HCT116 (cell line): Measurements from ENCODE around the gene KHSRP. TPM values are rescaled to one million over a fixed set of nuclear protein-coding genes. Genes with fewer than 3 reads are reported as not detected.

ENCODE experiments used
- ATAC-seq: fragments of 200-7000 bp; cut with Tn5 transposase; 2 replicates; pipeline ENCODE4 v1.9.1; 2020; ENCODE audit warnings: mild to moderate bottlenecking, moderate library complexity
- BruUV-seq: library from RNA; stranded (reverse); fragments of 400-500 nt; replicated peaks from 2 replicates; lab custom pipeline; 2021; lab: Mats Ljungman, UMichigan
- CTCF ChIA-PET: fragments of 300-600 bp; sonication (Branson Sonifier 250); formaldehyde crosslinking; loops from one replicate; lab custom pipeline; 2021; ENCODE audit warnings: antibody characterized with exemption; lab: Charles Lee
- POLR2A ChIA-PET: fragments of 300-600, 350-600 bp; sonication (Branson Sonifier 250); formaldehyde crosslinking; loops from one replicate; lab custom pipeline; 2021; ENCODE audit warnings: antibody characterized with exemption; lab: Charles Lee
- RAD21 ChIA-PET, 2 experiments: fragments of 300-600 bp; sonication (Branson Sonifier 250); formaldehyde crosslinking; loops; one replicate each; lab custom pipeline; 2023; ENCODE audit warnings: low total read pairs in 2 of 2; ENCODE audit not compliant: uncharacterized antibody in 2 of 2, unreplicated experiment in 2 of 2, low non-redundant PET in 1 of 2; lab: Charles Lee
- DNase-seq: peaks from one replicate; pipeline ENCODE4 v3.0.0-alpha.2; 2010; ENCODE audit warnings: low read depth, low spot score
- H2AFZ ChIP-seq: fragments of 200-600 bp; shearing (Covaris generic), sonication (generic); 2 replicates; pipeline ENCODE4 v1.6.1; 2017; ENCODE audit warnings: low read depth, mixed run types, mixed read lengths, antibody characterized with exemption, low read length; ENCODE audit not compliant: poor library complexity, severe bottlenecking
- H3K27ac ChIP-seq: 2 replicates; pipeline ENCODE4 v1.5.1; 2012; ENCODE audit warnings: low read depth, low read length
- H3K27me3 ChIP-seq: fragments of 200-600 bp; sonication (generic); 2 replicates; pipeline ENCODE4 v1.6.1; 2016; ENCODE audit warnings: mixed run types, low read length, mixed read lengths; ENCODE audit not compliant: insufficient read depth
- H3K36me3 ChIP-seq, 2 experiments: fragments of 200-500 bp in 1 of 2; fragments of 200-600 bp in 1 of 2; sonication (Bioruptor generic) in 1 of 2; sonication (generic) in 1 of 2; 2 replicates each; pipeline versions ENCODE4 v1.5.1 to v1.6.1; 2014 to 2016; ENCODE audit warnings: low read length in 2 of 2, inconsistent platforms in 1 of 2, mixed read lengths in 1 of 2, mixed run types in 1 of 2; ENCODE audit not compliant: insufficient read depth in 2 of 2, control insufficient read depth in 1 of 2
- H3K4me1 ChIP-seq, 2 experiments: fragments of 200-600 bp in 1 of 2; sonication (generic) in 1 of 2; 2 replicates each; pipeline versions ENCODE4 v1.5.1 to v1.6.1; 2012 to 2017; ENCODE audit warnings: low read length in 2 of 2, inconsistent platforms in 1 of 2, mild to moderate bottlenecking in 1 of 2, mixed read lengths in 1 of 2, mixed run types in 1 of 2, moderate library complexity in 1 of 2; ENCODE audit not compliant: insufficient read depth in 2 of 2, control insufficient read depth in 1 of 2
- H3K4me2 ChIP-seq: fragments of 200-600 bp; sonication (generic); 2 replicates; pipeline ENCODE4 v1.6.1; 2017; ENCODE audit warnings: mixed run types, low read length, mixed read lengths
- H3K4me3 ChIP-seq, 2 experiments: fragments of 200-600 bp in 1 of 2; sonication (generic) in 1 of 2; replicated peaks in 1 of 2; 2 replicates each; pipeline ENCODE4 v1.5.1; 2011 to 2016; ENCODE audit warnings: low read length in 2 of 2, control low read depth in 1 of 2, low read depth in 1 of 2, mild to moderate bottlenecking in 1 of 2, mixed read lengths in 1 of 2, mixed run types in 1 of 2
- H3K79me2 ChIP-seq: fragments of 200-600 bp; sonication (generic); 2 replicates; pipeline ENCODE4 v1.6.1; 2017; ENCODE audit warnings: mild to moderate bottlenecking, mixed run types, low read length, moderate library complexity, mixed read lengths; ENCODE audit not compliant: insufficient read depth
- H3K9ac ChIP-seq: fragments of 200-600 bp; sonication (generic); 2 replicates; pipeline ENCODE4 v1.6.1; 2016; ENCODE audit warnings: low read length, mixed read lengths
- H3K9me2 ChIP-seq: fragments of 200-600 bp; sonication (generic), shearing (Covaris generic); 2 replicates; pipeline ENCODE4 v1.6.1; 2017; ENCODE audit warnings: mixed run types, mild to moderate bottlenecking, moderate library complexity; ENCODE audit not compliant: insufficient read depth
- H3K9me3 ChIP-seq, 2 experiments: fragments of 200-500 bp in 1 of 2; fragments of 200-600 bp in 1 of 2; sonication (Bioruptor generic) in 1 of 2; sonication (generic) in 1 of 2; 2 replicates each; pipeline ENCODE4 v1.6.1; 2014 to 2017; ENCODE audit warnings: low read length in 2 of 2, mixed read lengths in 2 of 2, inconsistent platforms in 1 of 2, low read depth in 1 of 2, mild to moderate bottlenecking in 1 of 2, mixed run types in 1 of 2, moderate library complexity in 1 of 2; ENCODE audit not compliant: control insufficient read depth in 1 of 2, insufficient read depth in 1 of 2
- H4K20me1 ChIP-seq: fragments of 200-600 bp; sonication (generic), shearing (Covaris generic); 2 replicates; pipeline ENCODE4 v1.6.1; 2017; ENCODE audit warnings: mixed run types, mild to moderate bottlenecking, moderate library complexity; ENCODE audit not compliant: insufficient read depth
- CBX3 ChIP-seq: IDR thresholded peaks from 2 replicates; pipeline ENCODE4 v1.6.1; 2012; ENCODE audit warnings: low read depth
- CTCF ChIP-seq, 3 experiments: fragments of 200-600 bp in 1 of 3; sonication (generic) in 1 of 3; IDR thresholded peaks in 2 of 3; conservative IDR thresholded peaks in 1 of 3; 2 replicates each; pipeline ENCODE4 v1.5.1; 2012 to 2017; ENCODE audit warnings: low read depth in 2 of 3, low read length in 2 of 3, antibody characterized with exemption in 1 of 3, borderline replicate concordance in 1 of 3, control low read depth in 1 of 3, mild to moderate bottlenecking in 1 of 3, mixed read lengths in 1 of 3, mixed run types in 1 of 3, moderate library complexity in 1 of 3; ENCODE audit not compliant: insufficient read depth in 1 of 3
- EGR1 ChIP-seq: IDR thresholded peaks from 2 replicates; pipeline ENCODE4 v1.6.1; 2012; ENCODE audit warnings: low read depth
- ELF1 ChIP-seq: IDR thresholded peaks from 2 replicates; pipeline ENCODE4 v1.6.1; 2012; ENCODE audit warnings: low read depth, borderline replicate concordance
- EZH2 ChIP-seq: fragments of 200-600 bp; sonication (generic); IDR thresholded peaks from 2 replicates; pipeline ENCODE4 v1.6.1; 2017; ENCODE audit warnings: antibody characterized with exemption, mixed run types
- EZH2phosphoT487 ChIP-seq: fragments of 200-600 bp; IDR thresholded peaks from 2 replicates; pipeline ENCODE4 v1.6.1; 2018; ENCODE audit warnings: antibody characterized with exemption, borderline replicate concordance
- FOSL1 ChIP-seq: IDR thresholded peaks from 2 replicates; pipeline ENCODE4 v1.6.1; 2012; ENCODE audit warnings: low read depth
- JUND ChIP-seq: IDR thresholded peaks from 2 replicates; pipeline ENCODE4 v1.6.1; 2012
- POLR2A ChIP-seq: IDR thresholded peaks from 2 replicates; pipeline ENCODE4 v1.7.0; 2011; ENCODE audit warnings: borderline replicate concordance; ENCODE audit not compliant: insufficient read depth, insufficient read length; ENCODE audit errors: extremely low read depth
- POLR2AphosphoS5 ChIP-seq: IDR thresholded peaks from 2 replicates; pipeline ENCODE4 v1.6.1; 2011; ENCODE audit warnings: mild to moderate bottlenecking, low read depth, low read length, moderate library complexity
- RAD21 ChIP-seq: IDR thresholded peaks from 2 replicates; pipeline ENCODE4 v1.6.1; 2012; ENCODE audit warnings: low read depth, mild to moderate bottlenecking
- REST ChIP-seq: IDR thresholded peaks from 2 replicates; pipeline ENCODE4 v1.6.1; 2012; ENCODE audit warnings: low read depth
- SIN3A ChIP-seq: IDR thresholded peaks from 2 replicates; pipeline ENCODE4 v1.6.1; 2012; ENCODE audit warnings: low read depth
- SRF ChIP-seq: IDR thresholded peaks from 2 replicates; pipeline ENCODE4 v1.6.1; 2012; ENCODE audit warnings: low read depth
- TCF7L2 ChIP-seq: IDR thresholded peaks from 2 replicates; pipeline ENCODE4 v1.7.0; 2011; ENCODE audit warnings: borderline replicate concordance, inconsistent platforms; ENCODE audit not compliant: insufficient read depth, insufficient read length; ENCODE audit errors: extremely low read depth
- ZFX ChIP-seq: fragments of 450-650 bp; IDR thresholded peaks from 2 replicates; pipeline ENCODE4 v1.6.1; 2017
- ZNF274 ChIP-seq: fragments of 200-500 bp; sonication (Bioruptor generic); IDR thresholded peaks from 2 replicates; pipeline ENCODE4 v1.6.1; 2014; ENCODE audit warnings: mild to moderate bottlenecking, low read depth, low read length, inconsistent platforms
- intact Hi-C: fragments of 100-400 bp; cut with micrococcal nuclease; formaldehyde crosslinking; loops from 2 replicates; pipeline ENCODE4 v1.10.0; 2022
- total RNA-seq: library from RNA; stranded (reverse); gene quantifications from one replicate; pipeline ENCODE4 v1.2.1, GENCODE V29; 2021; ENCODE audit not compliant: unreplicated experiment

Gene KHSRP
- total RNA-seq, 1 experiment from 2014 or later = 553 TPM

- Histone ChIP-seq H3K9me3 (peaks cover 0 to 4% of the 10 kb centered on the region in 2 experiments; a peak in 1 of 4 replicates), H4K20me1 (no peaks in the 10 kb centered on the region), H3K27me3 (no peaks in the 10 kb centered on the region), H3K9me2 (no peaks in the 10 kb centered on the region), H3K36me3 (no peaks in the 10 kb centered on the region), H3K4me3 (no peak overlapping the region), H3K27ac (no peak overlapping the region), H3K4me1 (no peaks in the 10 kb centered on the region), H2AFZ (no peak overlapping the region), H3K4me2 (no peak overlapping the region), H3K9ac (no peak overlapping the region), H3K79me2 (no peaks in the 10 kb centered on the region)
- ChIA-PET CTCF (no interaction called here), POLR2A (no interaction called here), RAD21 (no interaction called here)
- intact Hi-C loops = no loop called here
- TF ChIP-seq RAD21 (no peak), REST (no peak), SRF (no peak), EZH2 (no peak), EZH2phosphoT487 (no peak), ELF1 (no peak), CBX3 (no peak), JUND (no peak), SIN3A (no peak), CTCF (IDR thresholded peaks at IDR 0.05 in 2 of 3, conservative IDR thresholded peaks at IDR 0.05 in 1 of 3; ENCODE audit: borderline replicate concordance in 1 of 3, insufficient read depth in 1 of 3, low read depth in 2 of 3, low read length in 2 of 3) (no peak), TCF7L2 (no peak), EGR1 (no peak), ZFX (no peak), POLR2AphosphoS5 (no peak), POLR2A (no peak), ZNF274 (no peak), FOSL1 (no peak)
- BruUV-seq = no TSS peak
- DNase-seq (no peak), ATAC-seq (no peak)
Observed at GRCh38 chr19:6442087-6442688, 17.6 kb upstream of the KHSRP start.
